Measurements from ENCODE around the gene MRPL40.

MRPL40 gene

DNA sequence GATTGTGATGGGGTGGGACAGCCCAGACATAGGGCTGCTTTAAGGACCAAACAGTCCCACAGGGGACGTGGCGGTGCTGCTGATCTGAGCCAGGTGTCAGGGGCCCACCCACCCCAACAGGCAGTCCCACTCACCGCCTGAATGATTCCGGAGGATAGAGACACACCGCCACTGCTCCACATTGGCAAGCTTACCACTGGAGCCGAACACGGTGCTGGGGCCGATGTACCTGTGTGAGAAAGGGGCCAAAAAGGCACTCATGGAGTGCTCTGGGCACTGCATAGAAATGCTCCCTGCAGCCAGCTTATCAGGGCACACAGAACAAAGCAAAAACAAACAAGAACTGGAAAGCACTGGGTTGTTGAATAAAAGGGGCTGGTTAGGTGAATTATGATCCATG is 26.7 kb upstream of the MRPL40 start:
- H3K4me3 ChIP-seq (replicated peaks; ENCODE audit: low read depth, low read length): no peak overlapping the region
- DNase-seq (ENCODE audit: extremely low read depth, low read depth): no peak
- TF ChIP-seq CTCF (IDR thresholded peaks at IDR 0.05; ENCODE audit: low read depth, low read length, missing control alignments): no peak

DNA sequence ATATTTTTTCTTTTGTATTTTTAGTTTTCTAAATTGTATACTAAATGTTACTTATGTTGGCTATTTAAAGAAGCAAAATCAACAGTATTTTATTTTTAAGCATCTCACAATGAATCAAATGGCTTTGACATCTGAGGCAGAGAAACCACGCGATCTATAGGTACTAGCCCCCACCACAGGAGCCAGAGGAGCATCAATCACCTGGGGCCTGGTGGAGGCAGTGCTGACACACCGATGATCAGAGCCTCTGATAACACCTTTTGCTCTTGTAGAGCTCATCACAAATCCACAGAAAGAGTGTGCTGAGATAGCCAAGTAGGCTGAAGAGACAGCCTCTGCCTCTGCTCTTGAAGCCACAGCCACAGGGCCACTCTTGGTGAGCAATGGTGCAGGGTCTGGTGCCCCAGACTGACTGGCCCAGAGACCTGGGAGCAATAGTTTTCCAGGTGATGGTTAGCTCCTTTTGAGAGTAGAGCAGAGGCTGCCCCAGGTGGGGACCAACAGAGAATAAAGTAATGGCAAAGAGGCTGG is 26.0 kb upstream of the MRPL40 start:
- no peak overlapping the region for H3K4me3 ChIP-seq (replicated peaks; ENCODE audit: low read depth, low read length)
- DNase-seq (ENCODE audit: extremely low read depth, low read depth): no peak
- no peak for TF ChIP-seq CTCF (IDR thresholded peaks at IDR 0.05; ENCODE audit: low read depth, low read length, missing control alignments)

DNA sequence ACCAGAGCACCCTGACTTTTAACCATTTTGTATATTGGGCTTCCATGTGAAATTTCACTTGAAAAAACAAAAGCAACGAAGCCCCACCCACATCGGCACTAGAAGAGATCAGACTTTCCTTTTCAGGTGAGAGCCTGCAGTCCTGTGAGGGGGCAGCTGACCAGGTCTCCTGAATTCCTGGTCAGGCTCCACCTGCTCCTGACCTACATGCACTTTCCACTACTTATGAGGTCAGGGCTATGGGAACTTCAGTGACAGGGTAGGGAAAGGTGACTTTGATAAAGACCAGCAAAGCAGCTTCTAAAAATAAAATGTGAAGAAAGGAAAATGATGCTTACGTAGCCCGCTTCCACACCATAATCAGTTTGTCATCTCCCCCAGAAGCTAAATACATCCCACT is 25.5 kb upstream of the MRPL40 start:
- TF ChIP-seq CTCF (IDR thresholded peaks at IDR 0.05; ENCODE audit: low read depth, low read length, missing control alignments): no peak
- no peak overlapping the region for H3K4me3 ChIP-seq (replicated peaks; ENCODE audit: low read depth, low read length)
- no peak for DNase-seq (ENCODE audit: extremely low read depth, low read depth)

DNA sequence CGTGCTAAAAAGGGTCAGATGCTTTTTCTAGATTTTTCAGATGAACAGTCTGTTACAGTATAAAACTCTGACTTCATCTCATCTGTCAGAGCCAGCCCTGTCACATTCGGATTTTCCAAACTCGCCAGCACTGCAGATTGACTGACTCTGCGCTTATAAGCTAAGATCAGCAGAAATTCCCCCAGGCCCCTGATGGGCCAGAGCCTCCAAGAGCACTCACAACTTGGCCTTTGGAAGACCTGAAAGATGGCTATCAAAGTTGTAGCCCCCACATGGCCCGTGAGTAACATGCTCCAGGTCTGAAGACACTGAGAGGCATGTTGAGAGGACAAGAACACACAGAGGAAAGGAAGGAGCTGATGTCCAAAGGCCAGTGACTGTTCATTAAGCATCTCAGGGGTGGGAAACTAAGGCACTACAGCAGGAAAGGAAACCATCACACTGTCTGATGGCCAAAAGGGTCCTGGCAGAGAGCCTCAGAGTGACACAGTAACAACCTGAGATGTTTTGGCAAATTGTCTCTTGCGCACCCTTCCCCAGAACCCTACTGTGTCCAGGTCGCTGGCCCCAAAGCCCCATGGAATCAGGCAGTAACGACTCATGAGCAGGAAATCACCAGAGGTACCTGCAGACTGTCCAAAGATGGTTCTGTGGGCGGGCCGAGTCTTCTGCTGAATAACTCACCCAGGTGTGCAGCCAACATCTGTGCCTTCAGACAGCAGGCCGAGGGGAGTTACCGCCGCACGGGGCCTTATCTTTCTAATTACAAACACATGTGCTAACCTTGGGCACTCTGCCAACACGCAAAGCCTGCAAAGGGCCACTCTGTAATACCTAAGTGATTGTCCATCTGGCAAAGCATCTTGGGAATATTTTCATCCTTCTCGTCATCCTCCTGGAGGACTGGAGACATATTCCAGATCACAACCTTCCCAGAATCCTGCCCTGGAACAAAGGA is 24.4 kb upstream of the MRPL40 start:
- no peak for DNase-seq (ENCODE audit: extremely low read depth, low read depth)
- no peak for TF ChIP-seq CTCF (IDR thresholded peaks at IDR 0.05; ENCODE audit: low read depth, low read length, missing control alignments)
- H3K4me3 ChIP-seq (replicated peaks; ENCODE audit: low read depth, low read length): no peak overlapping the region

DNA sequence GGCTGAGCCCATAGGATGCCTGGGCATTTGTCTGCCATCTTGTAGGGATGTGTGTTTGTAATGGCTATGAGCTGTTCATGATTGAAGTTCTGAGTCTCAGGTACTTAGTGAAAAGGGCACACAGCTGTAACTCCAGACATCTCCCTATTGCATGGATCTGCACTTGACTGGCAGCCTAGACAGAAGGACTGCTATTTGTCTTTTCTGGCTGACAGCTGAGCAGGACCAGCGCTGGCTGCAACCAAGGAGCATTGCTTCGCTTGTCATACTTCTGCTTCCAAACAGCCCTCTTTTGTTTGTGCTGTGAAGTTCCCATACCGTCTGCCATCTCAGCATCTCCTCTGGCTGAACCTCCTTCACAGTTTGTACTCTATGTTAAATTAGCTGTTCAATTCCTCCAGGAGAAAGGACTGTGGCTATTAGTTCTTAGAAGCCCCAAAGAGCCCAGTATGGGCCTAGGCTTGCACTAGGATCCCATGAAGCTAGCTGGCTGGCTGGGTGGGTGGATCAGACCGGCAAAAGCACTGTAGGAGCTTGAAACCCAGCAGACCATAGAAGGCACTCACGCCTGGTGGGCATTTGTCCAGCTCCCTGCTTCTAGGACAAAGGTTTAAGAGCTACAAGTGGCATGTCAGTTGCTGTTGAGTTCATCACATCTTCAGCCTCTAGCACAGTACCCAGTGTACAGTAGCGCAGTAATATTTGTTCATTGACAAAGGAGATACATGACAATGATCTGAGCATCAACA is 21.2 kb upstream of the MRPL40 start:
- DNase-seq (ENCODE audit: extremely low read depth, low read depth): no peak
- TF ChIP-seq CTCF (IDR thresholded peaks at IDR 0.05; ENCODE audit: low read depth, low read length, missing control alignments): no peak
- no peak overlapping the region for H3K4me3 ChIP-seq (replicated peaks; ENCODE audit: low read depth, low read length)

DNA sequence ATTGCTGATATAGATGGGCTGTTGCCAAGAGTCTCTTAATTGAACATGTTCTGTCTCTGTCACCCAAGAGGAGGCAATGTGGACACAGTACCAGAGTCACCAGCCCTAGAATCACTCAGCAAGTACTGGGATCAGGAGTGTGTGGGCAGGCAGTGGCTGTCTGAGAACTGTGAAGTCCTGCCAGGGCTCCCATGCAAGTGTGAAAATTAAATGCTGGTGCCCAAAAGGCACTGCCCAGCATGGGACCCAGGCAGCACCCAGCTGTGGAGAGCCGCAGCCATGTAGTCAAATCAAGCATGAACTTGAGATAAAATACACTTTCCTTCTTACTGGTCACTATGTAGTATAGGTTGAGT is 20.7 kb upstream of the MRPL40 start:
- H3K4me3 ChIP-seq (replicated peaks; ENCODE audit: low read depth, low read length): no peak overlapping the region
- DNase-seq (ENCODE audit: extremely low read depth, low read depth): no peak
- no peak for TF ChIP-seq CTCF (IDR thresholded peaks at IDR 0.05; ENCODE audit: low read depth, low read length, missing control alignments)

Measured in HFF-Myc (cell line).